Measurements from ENCODE around the gene ZC3H18. TPM values are rescaled to one million over a fixed set of nuclear protein-coding genes. Genes with fewer than 3 reads are reported as not detected.

ZC3H18 gene
- total and polyA plus RNA-seq, 12 donors, result 18.3 to 28.7 (median 22.0) TPM

DNA sequence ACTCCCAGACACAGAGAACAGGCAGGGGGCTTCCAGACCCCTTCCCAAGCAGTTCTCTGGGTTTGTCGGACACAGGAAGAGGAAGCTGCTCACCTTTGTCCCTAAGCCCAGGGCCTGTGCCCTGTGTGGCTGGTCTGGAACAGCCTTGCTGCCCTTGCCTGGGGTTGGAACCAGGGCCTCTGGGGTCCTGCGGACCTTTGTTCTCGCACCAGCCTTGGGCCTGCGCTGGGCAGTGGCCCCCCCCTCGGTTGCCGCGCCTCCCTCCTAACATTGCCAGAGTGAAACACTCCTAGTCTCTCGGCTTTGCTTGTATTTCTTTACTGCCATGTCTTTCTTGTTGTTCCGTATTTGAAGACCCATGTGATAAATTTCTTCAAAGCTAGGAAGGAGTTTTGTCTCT, 59.6 kb downstream of the ZC3H18 start:
- Histone ChIP-seq H3K4me3 (no peak overlapping the region), H3K36me3 (peaks cover 0 to 82% (median 34%) of the 10 kb centered on the region in 9 donors), H3K27ac (peak overlapping the region in 1 of 10 donors; percentile 26), H3K4me1 (peaks cover 4 to 39% (median 20%) of the 10 kb centered on the region in 9 donors), H3K27me3 (peaks cover 0 to 1% (median 0%) of the 10 kb centered on the region in 7 donors), H3K9me3 (no peaks in the 10 kb centered on the region)
- DNase-seq, result no peak
- intact Hi-C loops (cut with DNase I), result no loop called here
- TF ChIP-seq CTCF (IDR thresholded peaks at IDR 0.05), result no peak
- ATAC-seq, result no peak
- 85 to 87% methylated on average over 9 of the region's 9 CpGs for WGBS, 2 donors

DNA sequence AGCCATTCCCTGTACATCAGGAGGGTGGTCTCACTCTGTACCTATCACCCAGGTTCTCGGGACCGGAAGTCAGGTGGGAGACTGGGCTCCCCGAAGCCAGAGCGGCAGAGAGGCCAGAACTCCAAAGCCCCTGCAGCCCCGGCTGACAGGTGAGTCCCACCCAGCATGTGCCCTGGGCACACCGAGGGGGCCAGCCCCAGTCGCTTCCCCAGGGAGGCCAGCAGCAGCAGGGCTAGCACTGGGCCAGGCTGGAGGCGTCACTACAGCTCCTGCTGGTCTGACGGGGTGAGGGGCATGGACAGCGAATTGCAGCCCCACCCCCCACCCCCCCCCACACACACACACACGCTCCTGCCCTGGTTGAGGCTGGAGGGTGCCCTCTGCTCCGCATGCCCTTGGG, 60.2 kb downstream of the ZC3H18 start:
- intact Hi-C loops (cut with DNase I), result no loop called here
- H3K9me3 ChIP-seq, result no peaks in the 10 kb centered on the region
- no peak for TF ChIP-seq CTCF (IDR thresholded peaks at IDR 0.05)
- ATAC-seq (no peak), DNase-seq (no peak)
- H3K4me3 ChIP-seq, result no peak overlapping the region
- peak overlapping the region in 8 of 10 donors; percentile 12 to 64 (median 56) for H3K27ac ChIP-seq
- peaks cover 4 to 44% (median 25%) of the 10 kb centered on the region in 9 donors for H3K4me1 ChIP-seq
- peaks cover 0 to 7% (median 0%) of the 10 kb centered on the region in 7 donors for H3K27me3 ChIP-seq
- H3K36me3 ChIP-seq, result peaks cover 0 to 76% (median 32%) of the 10 kb centered on the region in 9 donors
- WGBS, 2 donors, result 83 to 87% methylated on average over 11 to 12 of the region's 12 CpGs

DNA sequence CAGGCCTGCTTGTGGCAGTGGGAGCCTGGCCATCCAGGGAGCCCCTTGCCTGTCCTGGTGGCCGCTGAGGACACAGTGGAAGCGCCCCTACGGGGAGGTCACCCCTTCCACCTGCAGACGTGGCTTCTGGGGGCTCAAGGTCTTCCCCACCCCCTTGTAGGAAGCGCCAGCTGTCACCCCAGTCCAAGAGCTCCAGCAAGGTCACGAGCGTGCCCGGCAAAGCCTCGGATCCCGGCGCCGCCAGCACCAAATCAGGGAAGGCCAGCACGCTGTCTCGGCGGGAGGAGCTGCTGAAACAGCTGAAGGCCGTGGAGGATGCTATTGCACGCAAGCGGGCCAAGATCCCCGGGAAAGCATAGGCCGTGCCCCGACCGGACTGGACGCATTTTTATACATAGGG, 60.7 kb downstream of the ZC3H18 start:
- Histone ChIP-seq H3K4me1 (peaks cover 4 to 44% (median 26%) of the 10 kb centered on the region in 9 donors), H3K27me3 (peaks cover 0 to 11% (median 0%) of the 10 kb centered on the region in 7 donors), H3K36me3 (peaks cover 0 to 71% (median 27%) of the 10 kb centered on the region in 9 donors), H3K4me3 (no peak overlapping the region), H3K9me3 (no peaks in the 10 kb centered on the region), H3K27ac (peak overlapping the region in 8 of 10 donors; percentile 12 to 64 (median 56))
- TF ChIP-seq CTCF (IDR thresholded peaks at IDR 0.05), result no peak
- 81 to 85% methylated on average over 23 of the region's 23 CpGs for WGBS, 2 donors
- DNase-seq (peak in 1 of 2 donors; percentile 22), ATAC-seq (no peak)
- intact Hi-C loops (cut with DNase I), result no loop called here

GRCh38 chr16:88631384-88631783, 61.2 kb downstream of the ZC3H18 start:
- intact Hi-C loops (cut with DNase I), result no loop called here
- DNase-seq (peak; percentile 41 to 51), ATAC-seq (peak in 1 of 8 donors; percentile 26)
- Histone ChIP-seq H3K27me3 (peaks cover 0 to 16% (median 0%) of the 10 kb centered on the region in 7 donors), H3K36me3 (peaks cover 0 to 67% (median 26%) of the 10 kb centered on the region in 9 donors), H3K4me3 (no peak overlapping the region), H3K9me3 (no peaks in the 10 kb centered on the region), H3K27ac (peak overlapping the region in 5 of 10 donors; percentile 12 to 64 (median 55)), H3K4me1 (peaks cover 4 to 44% (median 26%) of the 10 kb centered on the region in 9 donors)
- 69 to 74% methylated on average over 16 of the region's 16 CpGs for WGBS, 2 donors
- no peak for TF ChIP-seq CTCF (IDR thresholded peaks at IDR 0.05)
